ENCODE measurements around the gene TMEM219. TPM values are rescaled to one million over a fixed set of nuclear protein-coding genes. Genes with fewer than 3 reads are reported as not detected.
A peak's percentile ranks its signal among the peaks of the same experiment; 100 is the strongest.

The TMEM219 gene
- total and polyA plus RNA-seq, 9 of the 15 experiments (the other 6 are each of a cell fraction or from before 2014, with no cell fraction given): 35.3 to 62.8 (median 55.5) TPM

DNA sequence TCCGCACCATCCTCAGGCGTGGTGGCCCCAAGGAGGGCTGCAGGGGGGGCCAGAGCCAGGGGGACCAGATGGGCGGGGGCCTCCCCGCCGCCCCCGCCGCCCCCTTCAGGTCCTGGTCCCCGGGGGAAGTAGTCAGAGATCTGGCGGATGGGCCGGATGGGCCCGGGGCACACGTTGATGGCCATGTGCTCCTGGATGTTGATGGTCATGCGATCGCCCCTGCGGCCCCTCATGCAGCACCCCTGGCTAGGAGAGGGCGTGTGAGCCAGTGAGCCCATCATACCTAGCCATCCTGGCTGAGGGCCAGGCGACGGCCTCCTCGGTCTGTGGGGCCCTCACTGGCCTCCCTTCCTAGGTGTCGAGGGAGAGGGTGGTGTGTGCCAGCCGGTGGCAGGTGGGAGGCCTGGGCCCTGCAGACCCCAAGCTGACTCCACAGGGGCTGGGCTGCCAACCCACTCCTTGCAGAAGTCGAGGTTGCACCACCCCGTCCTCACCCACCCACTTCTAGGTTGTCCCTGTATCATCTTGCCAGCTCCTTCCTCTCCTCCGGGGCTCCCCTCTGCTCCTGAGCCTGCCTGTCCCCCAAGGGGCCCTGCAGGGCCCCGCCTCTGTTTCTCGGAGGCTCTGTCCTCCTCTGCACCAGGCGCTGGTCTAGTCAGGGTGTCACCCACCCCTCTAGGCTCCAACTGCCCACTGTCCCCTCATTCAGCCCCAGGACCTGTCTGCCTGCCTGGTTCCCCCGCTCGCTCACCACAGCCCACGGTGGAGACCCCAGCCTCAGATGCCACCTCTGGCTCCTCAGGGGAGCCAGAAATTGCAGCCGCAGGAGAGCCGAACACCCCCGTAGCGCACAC is 48.3 kb downstream of the TMEM219 start:
- POLR2A ChIA-PET: interaction anchor here (0.6 kb wide), 1 partner anchor 14 kb away, joined by 3 read pairs; the partner anchor contains the start of gene INO80E
- Histone ChIP-seq H3K36me3 (ENCODE audit: control insufficient read depth, insufficient read depth, low read length) (peaks cover 2% of the 10 kb centered on the region; the same call in 1 of the 3 replicates), H3K27ac (ENCODE audit: extremely low read depth, low read depth, low read length) (no peak overlapping the region), H3K9me3 (replicated peaks; ENCODE audit: control insufficient read depth, insufficient read depth, low read depth, low read length) (no peaks in the 10 kb centered on the region), H3K79me2 (ENCODE audit: control insufficient read depth, insufficient read depth, low read length) (no peaks in the 10 kb centered on the region), H3K9me1 (ENCODE audit: control insufficient read depth, insufficient read depth, low read length) (no peaks in the 10 kb centered on the region), H3K4me2 (ENCODE audit: insufficient read depth, low read length) (no peak overlapping the region), H3K27me3 (ENCODE audit: control insufficient read depth in 2 of 2, insufficient read depth in 2 of 2, low read length in 2 of 2) (peaks cover 0 to 9% of the 10 kb centered on the region in 2 experiments; a peak in 3 of 5 replicates), H2AFZ (ENCODE audit: low read depth, low read length) (no peak overlapping the region), H4K20me1 (replicated peaks; ENCODE audit: control insufficient read depth, insufficient read depth, low read length) (peaks cover 5% of the 10 kb centered on the region; the same call in 1 of the 2 replicates), H3K9ac (ENCODE audit: insufficient read depth in 1 of 2, low read depth in 2 of 2, low read length in 2 of 2) (0 out of 4 replicates have a peak overlapping the region, but pooled peaks of 1 of the 2 experiments have one; percentile 73), H3K4me1 (replicated peaks in 1 of 2; ENCODE audit: control insufficient read depth in 2 of 2, insufficient read depth in 2 of 2, low read length in 2 of 2) (peaks cover 0 to 58% of the 10 kb centered on the region in 2 experiments; a peak in 2 of 5 replicates), H3K4me3 (0 out of 2 replicates have a peak overlapping the region, but pooled peaks have one; percentile 15)
- no TSS peak for BruUV-seq (replicated peaks)
- intact Hi-C loops (cut with micrococcal nuclease) (loop anchor here (5.0 kb wide), 1 partner anchor 148 kb away; the partner anchor contains the start of gene CDIPT), in situ Hi-C loops (cut with MboI) (no loop called here)
- DNase-seq (ENCODE audit: extremely low read depth in 1 of 4, low spot score in 3 of 4) (peak in 1 of 4 experiments; percentile 28), ATAC-seq (no peak), FAIRE-seq (no peak)
- CTCF ChIA-PET (ENCODE audit: low intra/inter-chr PET ratio): no interaction called here
- 12% methylated on average over 19 of the region's 34 CpGs for WGBS (ENCODE audit: insufficient coverage, low coverage, missing lambda C conversion rate)
- peak; percentile 55 for TF ChIP-seq NFIC (IDR thresholded peaks at IDR 0.05)
- TF ChIP-seq ZBTB7A (IDR thresholded peaks at IDR 0.05; ENCODE audit: borderline replicate concordance, control insufficient read depth, low read depth, low read length): peak; percentile 42
- TF ChIP-seq EGR1 (conservative IDR thresholded peaks at IDR 0.05): peak; percentile 60
- no peak for TF ChIP-seq ZNF121 (CRISPR knock-in tag; conservative IDR thresholded peaks at IDR 0.05)
- TF ChIP-seq ZNF143 (CRISPR knock-in tag; IDR thresholded peaks at IDR 0.05): 0 out of 2 replicates have a peak, but pooled peaks have one; percentile 7
